Progenitor cell of endocrine pancreas (in vitro differentiated cells): ENCODE data around the gene DNAJC1. TPM values are rescaled to one million over a fixed set of nuclear protein-coding genes. Genes with fewer than 3 reads are reported as not detected.

Source experiments
- DNase-seq: peaks from one replicate; pipeline ENCODE4 v3.0.0; 2021; ENCODE audit warnings: low spot score; ENCODE audit not compliant: unreplicated experiment
- H3K27ac Mint-ChIP-seq: 2 replicates; pipeline ENCODE4 v1.8.0; 2021; ENCODE audit warnings: mild to moderate bottlenecking, moderate library complexity, mixed read lengths
- H3K27me3 Mint-ChIP-seq: 2 replicates; pipeline ENCODE4 v1.8.0; 2021; ENCODE audit warnings: mixed read lengths
- H3K36me3 Mint-ChIP-seq: 2 replicates; pipeline ENCODE4 v1.8.0; 2022; ENCODE audit warnings: mixed read lengths; ENCODE audit not compliant: insufficient read depth
- H3K4me1 Mint-ChIP-seq: 2 replicates; pipeline ENCODE4 v1.8.0; 2021; ENCODE audit warnings: low read depth, mixed read lengths
- H3K4me3 Mint-ChIP-seq: 2 replicates; pipeline ENCODE4 v1.8.0; 2021; ENCODE audit warnings: low read depth, mild to moderate bottlenecking, moderate library complexity, mixed read lengths
- H3K9me3 Mint-ChIP-seq: 2 replicates; pipeline ENCODE4 v1.8.0; 2021; ENCODE audit warnings: low read depth, mixed read lengths
- total RNA-seq: library from RNA; stranded (reverse); gene quantifications from 2 replicates; pipeline ENCODE4 v1.2.1, GENCODE V29; 2021
- TF ChIP-seq, protein P1 (sequence below): fragments of 200-600 bp; sonication (generic); IDR thresholded peaks from one replicate; pipeline ENCODE4 v1.5.0; 2021; ENCODE audit warnings: antibody characterized with exemption, mild to moderate bottlenecking; ENCODE audit not compliant: unreplicated experiment

DNAJC1 gene
- total RNA-seq, 1 donor from 2014 or later, result 28.5 TPM

DNA sequence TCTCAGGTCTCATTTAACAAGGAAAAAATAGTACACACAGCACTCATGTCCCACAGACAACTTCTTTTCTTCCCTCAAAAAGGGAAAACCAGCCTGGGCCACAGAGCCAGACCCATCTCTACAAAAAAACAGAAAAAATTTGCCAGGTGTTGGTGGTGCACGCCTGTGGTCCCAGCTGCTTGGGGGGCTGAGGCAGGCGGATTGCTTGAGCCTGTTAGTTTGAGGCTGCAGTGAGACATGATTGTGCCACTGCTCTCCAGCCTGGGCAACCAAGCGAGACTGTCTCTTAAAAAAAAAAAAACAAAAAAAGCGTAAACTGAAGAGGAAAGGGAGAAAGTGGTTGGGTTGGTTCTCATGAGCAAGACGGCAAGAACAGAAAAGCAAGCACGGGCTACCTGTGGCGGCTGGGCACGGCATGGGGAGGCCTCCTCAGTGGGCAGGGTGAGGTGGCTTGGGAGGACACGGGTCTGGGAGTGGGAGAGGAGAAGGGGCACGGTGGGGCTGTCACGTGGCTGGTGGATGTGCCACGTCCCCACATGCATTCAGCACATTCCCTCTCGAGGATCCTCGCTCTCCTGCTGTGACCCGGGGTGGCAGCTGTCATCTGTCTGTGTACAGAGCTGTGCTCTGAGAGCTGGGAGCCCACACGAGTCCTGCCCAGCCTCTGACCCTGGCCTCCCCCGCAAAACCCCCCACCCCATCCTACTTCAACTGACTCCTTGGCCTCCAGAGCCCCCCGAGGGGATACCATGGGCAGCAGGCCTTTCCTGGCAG, 249.8 kb downstream of the DNAJC1 start:
- Mint-ChIP-seq H3K9me3 (no peaks in the 10 kb centered on the region), H3K27me3 (no peaks in the 10 kb centered on the region), H3K4me3 (no peak overlapping the region), H3K4me1 (peaks cover 30% of the 10 kb centered on the region), H3K36me3 (peaks cover 8% of the 10 kb centered on the region), H3K27ac (peak overlapping the region; percentile 12)
- DNase-seq, result no peak
- TF ChIP-seq, protein P1, sequence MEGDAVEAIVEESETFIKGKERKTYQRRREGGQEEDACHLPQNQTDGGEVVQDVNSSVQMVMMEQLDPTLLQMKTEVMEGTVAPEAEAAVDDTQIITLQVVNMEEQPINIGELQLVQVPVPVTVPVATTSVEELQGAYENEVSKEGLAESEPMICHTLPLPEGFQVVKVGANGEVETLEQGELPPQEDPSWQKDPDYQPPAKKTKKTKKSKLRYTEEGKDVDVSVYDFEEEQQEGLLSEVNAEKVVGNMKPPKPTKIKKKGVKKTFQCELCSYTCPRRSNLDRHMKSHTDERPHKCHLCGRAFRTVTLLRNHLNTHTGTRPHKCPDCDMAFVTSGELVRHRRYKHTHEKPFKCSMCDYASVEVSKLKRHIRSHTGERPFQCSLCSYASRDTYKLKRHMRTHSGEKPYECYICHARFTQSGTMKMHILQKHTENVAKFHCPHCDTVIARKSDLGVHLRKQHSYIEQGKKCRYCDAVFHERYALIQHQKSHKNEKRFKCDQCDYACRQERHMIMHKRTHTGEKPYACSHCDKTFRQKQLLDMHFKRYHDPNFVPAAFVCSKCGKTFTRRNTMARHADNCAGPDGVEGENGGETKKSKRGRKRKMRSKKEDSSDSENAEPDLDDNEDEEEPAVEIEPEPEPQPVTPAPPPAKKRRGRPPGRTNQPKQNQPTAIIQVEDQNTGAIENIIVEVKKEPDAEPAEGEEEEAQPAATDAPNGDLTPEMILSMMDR, result no peak

DNA sequence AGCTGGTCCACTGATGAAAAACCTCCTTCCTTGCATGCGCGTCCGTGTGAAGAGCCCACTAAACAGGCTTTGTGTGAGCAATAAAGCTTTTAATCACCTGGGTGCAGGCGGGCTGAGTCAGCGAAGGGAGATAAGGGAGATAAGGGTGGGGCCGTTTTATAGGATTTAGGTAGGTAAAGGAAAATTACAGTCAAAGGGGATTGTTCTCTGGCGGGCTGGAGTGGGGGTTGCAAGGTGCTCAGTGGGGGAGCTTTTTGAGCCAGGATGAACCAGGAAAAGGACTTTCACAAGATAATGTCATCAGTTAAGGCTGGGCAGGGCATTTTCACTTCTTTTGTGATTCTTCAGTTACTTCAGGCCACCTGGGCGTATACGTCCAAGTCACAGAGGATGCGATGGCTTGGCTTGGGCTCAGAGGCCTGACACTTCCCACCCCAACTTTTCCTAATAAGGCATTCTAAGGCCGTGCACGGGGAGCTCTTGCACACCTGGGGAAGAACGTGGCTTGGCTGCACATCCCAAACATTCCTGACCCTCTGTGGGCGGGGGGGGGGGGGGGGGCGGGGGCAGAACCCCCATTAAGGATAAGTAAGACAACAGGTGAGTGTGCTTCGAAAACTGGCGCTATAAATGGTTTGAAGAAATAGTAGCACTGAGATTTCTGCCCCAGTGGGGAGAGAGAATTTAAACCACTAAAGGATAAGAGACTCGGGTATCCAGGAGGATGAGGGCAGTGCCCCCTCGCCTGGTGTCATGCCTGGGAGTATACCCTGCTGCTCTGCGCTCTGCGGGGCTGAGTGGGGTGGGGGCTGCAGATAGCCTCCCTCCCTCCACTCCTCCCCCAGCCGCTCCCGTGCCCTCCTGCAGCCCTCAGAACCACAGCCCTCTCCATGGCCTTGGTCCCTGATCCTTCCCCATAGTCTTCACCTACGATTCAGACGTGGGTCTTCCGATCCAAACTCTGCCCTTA, 251.9 kb downstream of the DNAJC1 start:
- no peak for DNase-seq
- Mint-ChIP-seq H3K9me3 (no peaks in the 10 kb centered on the region), H3K27me3 (no peaks in the 10 kb centered on the region), H3K27ac (peak overlapping the region; percentile 35), H3K36me3 (peaks cover 13% of the 10 kb centered on the region), H3K4me3 (peak overlapping the region; percentile 22), H3K4me1 (peaks cover 24% of the 10 kb centered on the region)
- TF ChIP-seq, protein P1, result no peak

DNA sequence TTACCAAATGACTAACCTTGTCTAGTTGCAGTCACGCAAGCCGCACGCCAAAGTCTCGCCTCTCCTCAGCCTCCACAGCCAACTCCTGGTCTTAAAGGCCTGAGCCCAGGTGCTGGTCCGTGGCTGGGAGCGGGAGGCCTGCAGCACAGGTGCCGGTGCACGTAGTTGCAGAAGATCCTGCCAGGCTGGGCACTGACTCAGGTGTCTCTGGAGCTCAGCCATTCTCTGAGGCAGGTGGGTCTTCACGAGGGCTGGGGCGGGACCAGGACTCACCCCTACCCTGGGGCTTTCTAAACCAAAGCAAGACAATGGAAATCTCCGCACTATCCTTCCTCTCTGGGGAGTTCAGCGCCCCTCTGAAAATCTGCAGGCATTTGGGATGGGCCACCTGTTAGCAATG, 253.1 kb downstream of the DNAJC1 start:
- peaks cover 17% of the 10 kb centered on the region for H3K36me3 Mint-ChIP-seq
- no peaks in the 10 kb centered on the region for H3K27me3 Mint-ChIP-seq
- TF ChIP-seq, protein P1, result no peak
- H3K4me3 Mint-ChIP-seq, result no peak overlapping the region
- DNase-seq, result no peak
- H3K9me3 Mint-ChIP-seq, result no peaks in the 10 kb centered on the region
- H3K4me1 Mint-ChIP-seq, result peaks cover 21% of the 10 kb centered on the region
- peak overlapping the region; percentile 73 for H3K27ac Mint-ChIP-seq

DNA sequence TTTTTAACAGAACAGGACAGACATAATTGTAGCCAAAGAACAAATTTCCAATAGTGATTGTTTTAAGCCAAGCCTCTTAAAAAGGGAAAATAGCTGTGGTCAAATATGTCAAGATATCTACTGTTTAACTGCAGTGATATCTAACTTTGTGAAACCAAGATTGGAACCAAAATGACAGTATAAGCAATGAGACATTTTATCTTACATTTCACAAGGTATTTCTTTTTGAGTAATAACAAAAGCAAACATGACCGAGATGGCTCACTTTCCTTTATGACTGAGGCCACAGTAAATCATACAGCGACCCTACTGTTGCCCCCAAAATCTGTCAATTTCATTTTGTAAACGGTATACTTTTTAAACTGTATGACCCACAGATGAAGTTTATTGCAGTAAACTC, 253.7 kb downstream of the DNAJC1 start:
- Mint-ChIP-seq H3K4me1 (peaks cover 21% of the 10 kb centered on the region), H3K27ac (no peak overlapping the region), H3K4me3 (no peak overlapping the region), H3K9me3 (no peaks in the 10 kb centered on the region), H3K27me3 (no peaks in the 10 kb centered on the region), H3K36me3 (peaks cover 20% of the 10 kb centered on the region)
- TF ChIP-seq, protein P1, result no peak
- no peak for DNase-seq

DNA sequence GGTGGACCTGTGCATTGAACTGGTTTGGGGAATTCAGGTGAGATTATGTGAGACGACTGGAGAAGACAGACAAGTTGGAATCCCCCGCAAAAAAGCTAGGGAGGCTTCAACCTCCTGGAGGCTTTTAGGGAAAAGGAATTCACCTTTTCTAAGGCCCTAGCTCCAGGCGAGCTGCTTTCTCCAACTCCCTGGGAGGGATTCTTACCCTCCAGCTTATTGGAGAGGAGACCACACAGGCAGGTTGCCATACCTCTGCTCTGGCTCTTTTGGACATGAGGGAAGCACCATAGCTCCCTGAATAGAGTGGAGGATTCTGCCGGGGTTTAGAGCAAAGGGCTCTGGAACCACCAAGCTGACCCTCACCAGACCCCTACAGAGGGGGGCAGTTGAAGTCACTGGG, 255.7 kb downstream of the DNAJC1 start:
- Mint-ChIP-seq H3K27me3 (no peaks in the 10 kb centered on the region), H3K9me3 (no peaks in the 10 kb centered on the region), H3K36me3 (peaks cover 25% of the 10 kb centered on the region), H3K4me3 (no peak overlapping the region), H3K4me1 (peaks cover 25% of the 10 kb centered on the region), H3K27ac (peak overlapping the region; percentile 42)
- DNase-seq, result no peak
- TF ChIP-seq, protein P1, result no peak
